GM10847 (cell line): ENCODE measurements around the gene SFTPB.

ENCODE experiments used
- POLR2A ChIP-seq: IDR thresholded peaks from 2 replicates; pipeline ENCODE4 v1.6.1; 2011; ENCODE audit not compliant: insufficient read length; ENCODE audit errors: extremely low read depth

SFTPB gene

GRCh38 chr2:85611705-85612587 is 56.1 kb downstream of the SFTPB start, which contains the start of gene C2orf68:
Gene C2orf68, minus strand, starts transcription at chr2:85612066. Its CDS starts 82 bp downstream, at chr2:85611984.
- TF ChIP-seq POLR2A: peak; percentile 90

- TF ChIP-seq POLR2A: no peak
Measured at GRCh38 chr2:85611217-85611704, 56.7 kb downstream of the SFTPB start.
